Keratinocyte (primary cell): ENCODE results near the gene ZNF506.

Experiments used
- EZH2 ChIP-seq: IDR thresholded peaks from one replicate; pipeline ENCODE4 v1.6.1; 2012; ENCODE audit warnings: inconsistent platforms, mild to moderate bottlenecking, low read length, moderate library complexity
- TF ChIP-seq, protein P1 (sequence below), 3 experiments: IDR thresholded peaks in 1 of 3; conservative IDR thresholded peaks in 1 of 3; optimal IDR thresholded peaks in 1 of 3; 2 replicates in 2 of 3; 3 replicates in 1 of 3; pipeline versions ENCODE3 to v1.5.1; 2011; ENCODE audit warnings: low read length in 3 of 3, mild to moderate bottlenecking in 3 of 3, moderate library complexity in 2 of 3, control low read depth in 1 of 3, inconsistent platforms in 1 of 3; ENCODE audit not compliant: insufficient read depth in 2 of 3; ENCODE audit errors: extremely low read depth in 1 of 3

DNA sequence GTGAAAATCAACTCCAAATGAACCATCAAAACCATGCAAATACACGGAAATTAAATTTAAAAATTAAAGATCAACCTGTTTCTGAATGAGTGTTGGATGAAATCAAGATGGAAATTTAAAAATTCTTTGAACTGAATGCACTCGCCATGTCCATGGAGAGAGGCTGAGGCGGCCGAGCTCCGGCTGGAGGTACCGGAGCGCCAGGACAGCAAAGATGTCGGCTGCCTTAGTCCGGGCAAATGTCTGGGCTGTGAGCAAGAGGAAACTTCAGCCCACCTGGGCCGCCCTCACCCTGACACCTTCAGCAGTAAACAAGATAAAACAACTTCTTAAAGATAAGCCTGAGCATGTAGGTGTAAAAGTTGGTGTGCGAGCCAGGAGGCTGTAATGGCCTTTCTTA, 5.3 kb upstream of the ZNF506 start:
- TF ChIP-seq, protein P1, sequence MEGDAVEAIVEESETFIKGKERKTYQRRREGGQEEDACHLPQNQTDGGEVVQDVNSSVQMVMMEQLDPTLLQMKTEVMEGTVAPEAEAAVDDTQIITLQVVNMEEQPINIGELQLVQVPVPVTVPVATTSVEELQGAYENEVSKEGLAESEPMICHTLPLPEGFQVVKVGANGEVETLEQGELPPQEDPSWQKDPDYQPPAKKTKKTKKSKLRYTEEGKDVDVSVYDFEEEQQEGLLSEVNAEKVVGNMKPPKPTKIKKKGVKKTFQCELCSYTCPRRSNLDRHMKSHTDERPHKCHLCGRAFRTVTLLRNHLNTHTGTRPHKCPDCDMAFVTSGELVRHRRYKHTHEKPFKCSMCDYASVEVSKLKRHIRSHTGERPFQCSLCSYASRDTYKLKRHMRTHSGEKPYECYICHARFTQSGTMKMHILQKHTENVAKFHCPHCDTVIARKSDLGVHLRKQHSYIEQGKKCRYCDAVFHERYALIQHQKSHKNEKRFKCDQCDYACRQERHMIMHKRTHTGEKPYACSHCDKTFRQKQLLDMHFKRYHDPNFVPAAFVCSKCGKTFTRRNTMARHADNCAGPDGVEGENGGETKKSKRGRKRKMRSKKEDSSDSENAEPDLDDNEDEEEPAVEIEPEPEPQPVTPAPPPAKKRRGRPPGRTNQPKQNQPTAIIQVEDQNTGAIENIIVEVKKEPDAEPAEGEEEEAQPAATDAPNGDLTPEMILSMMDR (optimal IDR thresholded peaks at IDR 0.05 in 1 of 3, IDR thresholded peaks at IDR 0.05 in 1 of 3, conservative IDR thresholded peaks at IDR 0.05 in 1 of 3; ENCODE audit: extremely low read depth in 1 of 3, insufficient read depth in 2 of 3, low read length in 3 of 3), result no peak
- TF ChIP-seq EZH2, result no peak
